Cardiac ventricle fibroblast (primary cell): ENCODE results near the gene NNAT. TPM values are rescaled to one million over a fixed set of nuclear protein-coding genes. Genes with fewer than 3 reads are reported as not detected.

Experiments
- total RNA-seq: library from RNA; depleted of rRNA; stranded (reverse); fragments of >200 nt; gene quantifications from 2 replicates; pipeline ENCODE4 v1.2.3, GENCODE V29; 2015

The NNAT gene
- not detected in 2 replicates for total RNA-seq

GRCh38 chr20:37521061-37521771 is at the start of gene NNAT:
NNAT (plus strand) TSS chr20:37521250; CDS start chr20:37521332, 82 bp downstream.

GRCh38 chr20:37527638-37528445 is 6.8 kb downstream of the NNAT start, which contains the start of gene BLCAP:
BLCAP (minus strand) TSS chr20:37527876; CDS start chr20:37519174, 8,702 bp downstream.

Other genes with a start within 250 kb of the NNAT start
- gene MANBAL, start 231.6 kb upstream of the NNAT start, total RNA-seq, result 25.2 and 26.8 TPM in 2 replicates
- gene SRC, start 175.1 kb upstream of the NNAT start, total RNA-seq, result 21.2 and 26.0 TPM in 2 replicates
- 33.6 and 38.3 TPM in 2 replicates for gene BLCAP, start 6.6 kb downstream of the NNAT start, total RNA-seq
- 17.3 and 21.7 TPM in 2 replicates for gene CTNNBL1, start 172.8 kb downstream of the NNAT start, total RNA-seq